Right hindlimb (tissue), 1 donor: Measurements from ENCODE around the gene SPATS1.

Experiments used
- DNase-seq: peaks from one replicate; pipeline ENCODE4 v3.0.0-alpha.2; 2018

SPATS1 gene

DNA sequence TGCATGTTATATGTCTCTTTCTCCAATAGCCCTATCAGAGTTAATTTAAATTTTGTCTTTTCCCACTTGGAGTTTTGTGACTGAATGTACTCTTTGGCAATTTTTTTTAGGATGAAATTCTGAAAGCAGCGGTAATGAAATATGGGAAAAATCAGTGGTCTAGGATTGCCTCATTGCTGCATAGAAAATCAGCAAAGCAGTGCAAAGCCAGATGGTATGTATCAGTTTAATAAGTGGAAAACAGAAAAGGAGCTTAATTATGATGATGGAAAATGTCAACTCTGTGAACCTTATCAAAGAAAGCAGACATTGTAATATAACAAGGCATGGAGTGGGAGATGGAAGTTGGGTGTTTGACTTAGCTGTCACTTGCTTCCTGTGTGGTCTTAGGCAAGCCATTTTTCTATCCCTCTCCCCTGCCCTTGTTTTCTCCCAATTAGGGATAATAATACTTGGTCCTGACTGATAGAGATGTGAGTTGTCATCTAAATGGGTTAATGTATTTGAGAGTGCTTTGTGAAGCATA, 47.8 kb downstream of the SPATS1 start:
- no peak for DNase-seq
